Common myeloid progenitor, CD34-positive (primary cell): ENCODE results near the gene AHDC1.

ENCODE experiments used
- CTCF ChIA-PET: fragments of 350-600 bp; sonication (Branson Sonifier 250); formaldehyde crosslinking; loops from one replicate; lab custom pipeline; 2021; ENCODE audit warnings: antibody characterized with exemption; lab: Charles Lee
- POLR2A ChIA-PET: fragments of 350-600 bp; sonication (Branson Sonifier 250); formaldehyde crosslinking; loops from one replicate; lab custom pipeline; 2021; ENCODE audit warnings: antibody characterized with exemption; lab: Charles Lee
- DNase-seq, 3 donors: peaks; one replicate each; pipeline versions ENCODE4 v3.0.0 to v3.0.0-alpha.2; 2013
- H3K27ac ChIP-seq, 2 experiments: 1 replicate in 1 of 2; 2 replicates in 1 of 2; pipeline ENCODE4 v1.7.0; 2013; ENCODE audit warnings: inconsistent platforms in 2 of 2, low read length in 2 of 2, mild to moderate bottlenecking in 2 of 2, low read depth in 1 of 2, moderate library complexity in 1 of 2; ENCODE audit not compliant: severe bottlenecking in 2 of 2, insufficient read depth in 1 of 2, poor library complexity in 1 of 2
- H3K27me3 ChIP-seq, 5 experiments: replicated peaks in 2 of 5; 1 replicate in 3 of 5; 2 replicates in 2 of 5; pipeline versions ENCODE4 v1.6.1 to v1.7.0; 2013; ENCODE audit warnings: low read length in 4 of 5, mild to moderate bottlenecking in 2 of 5, moderate library complexity in 2 of 5, inconsistent platforms in 1 of 5; ENCODE audit not compliant: insufficient read depth in 5 of 5, control insufficient read depth in 4 of 5
- H3K36me3 ChIP-seq, 4 experiments: 1 replicate in 2 of 4; 2 replicates in 2 of 4; pipeline versions ENCODE4 v1.6.1 to v1.7.0; 2013; ENCODE audit warnings: low read length in 3 of 4, control low read depth in 1 of 4, mild to moderate bottlenecking in 1 of 4; ENCODE audit not compliant: control insufficient read depth in 4 of 4, insufficient read depth in 4 of 4
- H3K4me1 ChIP-seq, 4 experiments: 1 replicate in 3 of 4; 2 replicates in 1 of 4; pipeline versions ENCODE4 v1.6.1 to v1.7.1; 2013; ENCODE audit warnings: low read length in 3 of 4, mild to moderate bottlenecking in 3 of 4, control low read depth in 1 of 4, inconsistent platforms in 1 of 4, moderate library complexity in 1 of 4; ENCODE audit not compliant: control insufficient read depth in 4 of 4, insufficient read depth in 4 of 4; ENCODE audit errors: control extremely low read depth in 1 of 4
- H3K4me3 ChIP-seq, 7 experiments: 1 replicate in 4 of 7; 2 replicates in 3 of 7; pipeline versions ENCODE4 v1.5.1 to v1.7.0; 2013; ENCODE audit warnings: mild to moderate bottlenecking in 7 of 7, low read length in 6 of 7, moderate library complexity in 6 of 7, inconsistent platforms in 2 of 7, low read depth in 2 of 7, control low read depth in 1 of 7; ENCODE audit not compliant: insufficient read depth in 4 of 7, control insufficient read depth in 1 of 7; ENCODE audit errors: extremely low read depth in 1 of 7
- H3K9me3 ChIP-seq, 5 experiments: 1 replicate in 4 of 5; 2 replicates in 1 of 5; pipeline versions ENCODE4 v1.6.1 to v1.7.1; 2013; ENCODE audit warnings: low read length in 4 of 5, mild to moderate bottlenecking in 2 of 5, inconsistent platforms in 1 of 5, low read depth in 1 of 5, moderate library complexity in 1 of 5; ENCODE audit not compliant: control insufficient read depth in 4 of 5, insufficient read depth in 2 of 5; ENCODE audit errors: control extremely low read depth in 1 of 5
- whole genome bisulfite sequencing: methylation state at CpG from one replicate; pipeline ENCODE4 v1.1.5; 2013; ENCODE audit not compliant: insufficient coverage; 5-methylcytosine and 5-hydroxymethylcytosine counted together

The AHDC1 gene

GRCh38 chr1:27564710-27565649 is 39.0 kb downstream of the AHDC1 start:
- Histone ChIP-seq H3K4me1 (peaks cover 3 to 98% (median 82%) of the 10 kb centered on the region in 4 experiments), H3K9me3 (no peaks in the 10 kb centered on the region), H3K4me3 (no peak overlapping the region), H3K27me3 (no peaks in the 10 kb centered on the region), H3K27ac (peak overlapping the region in 1 of 2 experiments; percentile 12), H3K36me3 (peaks cover 0 to 18% (median 3%) of the 10 kb centered on the region in 4 experiments)
- 93% methylated on average over 15 of the region's 26 CpGs for WGBS
- CTCF ChIA-PET = interaction anchor here (0.9 to 15.1 kb wide), 10 partner anchors 9 to 162 kb away, joined by 3 to 142 read pairs (median 6); partner anchors contain the start of gene AHDC1
- DNase-seq = no peak
- POLR2A ChIA-PET = no interaction called here

GRCh38 chr1:27563591-27564471 is 40.1 kb downstream of the AHDC1 start:
- Histone ChIP-seq H3K27me3 (no peaks in the 10 kb centered on the region), H3K27ac (peak overlapping the region in 1 of 2 experiments; percentile 70), H3K36me3 (peaks cover 0 to 24% (median 3%) of the 10 kb centered on the region in 4 experiments), H3K4me1 (peaks cover 3 to 92% (median 76%) of the 10 kb centered on the region in 4 experiments), H3K4me3 (no peak overlapping the region), H3K9me3 (no peaks in the 10 kb centered on the region)
- POLR2A ChIA-PET = interaction anchor here (0.5 kb wide), 1 partner anchor 44 kb away, joined by 3 read pairs; no protein-coding TSS in a partner anchor
- 49% methylated on average over 3 of the region's 10 CpGs for WGBS
- CTCF ChIA-PET = interaction anchor here (0.6 to 15.1 kb wide), 9 partner anchors 8 to 161 kb away, joined by 3 to 142 read pairs (median 5); partner anchors contain the start of gene AHDC1
- DNase-seq = no peak

- Histone ChIP-seq H3K4me1 (peaks cover 3 to 94% (median 74%) of the 10 kb centered on the region in 4 experiments), H3K4me3 (no peak overlapping the region), H3K9me3 (no peaks in the 10 kb centered on the region), H3K27me3 (no peaks in the 10 kb centered on the region), H3K36me3 (peaks cover 2 to 29% (median 5%) of the 10 kb centered on the region in 4 experiments), H3K27ac (no peak overlapping the region)
- POLR2A ChIA-PET = no interaction called here
- no peak for DNase-seq
- CTCF ChIA-PET = interaction anchor here (2.3 to 15.1 kb wide), 3 partner anchors 8 to 43 kb away, joined by 7 to 142 read pairs (median 117); partner anchors contain the start of gene AHDC1
- WGBS = 100% methylated on average over 1 of the region's 4 CpGs
These were observed 40.7 kb downstream of the AHDC1 start for GRCh38 chr1:27563341-27563590.

DNA sequence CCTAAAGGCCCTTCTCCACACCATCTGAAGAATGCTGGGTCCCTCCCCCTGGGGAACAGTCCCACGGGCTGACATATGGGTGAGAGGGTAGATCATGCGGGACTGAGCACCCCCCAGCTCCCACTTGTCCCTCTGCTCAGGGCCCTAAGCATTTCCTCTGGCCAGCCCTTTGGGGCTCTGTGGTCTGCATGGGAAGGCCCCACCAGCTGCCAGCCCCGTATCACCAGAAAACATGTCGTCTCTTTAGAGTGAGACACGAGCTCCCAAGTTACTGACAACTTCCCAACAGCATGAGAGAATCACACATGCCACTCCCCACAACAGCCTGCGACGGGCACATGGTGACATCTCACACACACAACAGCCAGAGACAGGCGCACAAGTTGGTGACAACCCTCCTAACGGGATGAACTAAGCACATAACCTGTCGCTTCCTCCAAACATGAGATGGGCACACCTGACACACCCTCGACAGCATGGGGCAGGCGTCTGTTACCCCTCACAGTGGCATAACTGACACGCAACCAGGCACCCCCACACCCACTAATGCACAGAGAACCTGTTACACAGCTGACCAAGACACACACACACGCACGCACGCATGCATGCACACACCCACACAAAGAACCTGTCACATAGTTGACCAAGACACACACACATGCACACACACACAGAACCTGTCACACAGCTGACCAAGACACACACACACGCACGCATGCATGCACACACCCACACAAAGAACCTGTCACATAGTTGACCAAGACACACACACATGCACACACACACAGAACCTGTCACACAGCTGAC is 41.2 kb downstream of the AHDC1 start:
- H3K4me1 ChIP-seq = peaks cover 3 to 94% (median 71%) of the 10 kb centered on the region in 4 experiments
- H3K4me3 ChIP-seq = no peak overlapping the region
- H3K9me3 ChIP-seq = no peaks in the 10 kb centered on the region
- H3K27ac ChIP-seq = no peak overlapping the region
- ChIA-PET CTCF (interaction anchor here (1.0 to 15.1 kb wide), 6 partner anchors 7 to 44 kb away, joined by 3 to 142 read pairs (median 6); partner anchors contain the start of gene AHDC1), POLR2A (interaction anchor here (0.8 kb wide), 1 partner anchor 36 kb away, joined by 3 read pairs; no protein-coding TSS in a partner anchor)
- H3K27me3 ChIP-seq = no peaks in the 10 kb centered on the region
- WGBS = 36% methylated on average over 4 of the region's 18 CpGs
- DNase-seq = peak in 1 of 3 donors; percentile 35
- H3K36me3 ChIP-seq = peaks cover 3 to 30% (median 8%) of the 10 kb centered on the region in 4 experiments

GRCh38 chr1:27562021-27562420 is 41.9 kb downstream of the AHDC1 start:
- 93% methylated on average over 20 of the region's 20 CpGs for WGBS
- no peak for DNase-seq

More at GRCh38 chr1:27562021-27562420, 41.9 kb downstream of the AHDC1 start:
- Histone ChIP-seq H3K4me1 (peaks cover 3 to 94% (median 76%) of the 10 kb centered on the region in 4 experiments), H3K27ac (peak overlapping the region in 1 of 2 experiments; percentile 53), H3K4me3 (no peak overlapping the region), H3K9me3 (no peaks in the 10 kb centered on the region), H3K27me3 (no peaks in the 10 kb centered on the region), H3K36me3 (peaks cover 3 to 32% (median 8%) of the 10 kb centered on the region in 4 experiments)
- ChIA-PET CTCF (interaction anchor here (0.6 to 12.9 kb wide), 6 partner anchors 8 to 146 kb away, joined by 3 to 117 read pairs (median 3); partner anchors contain the start of gene AHDC1), POLR2A (interaction anchor here (0.8 kb wide), 1 partner anchor 37 kb away, joined by 3 read pairs; no protein-coding TSS in a partner anchor)
